ENCODE results near the gene OCRL. TPM values are rescaled to one million over a fixed set of nuclear protein-coding genes. Genes with fewer than 3 reads are reported as not detected.

Gene OCRL
- total and polyA plus RNA-seq, 2 donors (not counting 1 experiment from before 2014, with no cell fraction given), result 4.6 to 10.6 TPM

DNA sequence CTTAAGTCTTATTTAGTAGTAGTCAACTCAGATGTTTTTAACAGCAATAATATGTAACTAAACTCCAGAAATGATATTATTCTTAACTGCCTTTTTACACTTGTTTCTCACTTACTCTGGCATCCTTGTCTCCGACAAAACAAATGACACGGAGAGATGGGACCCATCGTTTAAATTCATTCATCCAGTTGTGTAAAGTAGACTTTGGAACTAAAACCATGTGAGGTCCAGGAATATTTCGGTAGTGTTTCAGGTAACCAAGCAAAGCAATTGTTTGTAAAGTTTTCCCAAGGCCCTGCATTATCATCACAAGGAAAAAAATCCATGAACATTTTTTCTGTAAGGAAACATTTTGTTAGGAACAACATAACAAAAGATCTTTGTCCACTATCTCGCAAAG is 28.4 kb upstream of the OCRL start:
- no peak overlapping the region for H3K27ac ChIP-seq (ENCODE audit: low read length in 2 of 2)
- ChIA-PET POLR2A (no interaction called here), CTCF (no interaction called here)
- H3K27me3 Mint-ChIP-seq, result peaks cover 10% of the 10 kb centered on the region
- H3K79me2 ChIP-seq (ENCODE audit: control insufficient read depth, insufficient read depth, low read length), result no peaks in the 10 kb centered on the region
- intact Hi-C loops (cut with micrococcal nuclease), result no loop called here
- no peak for TF ChIP-seq CTCF (IDR thresholded peaks at IDR 0.05)
- TF ChIP-seq EZH2 (IDR thresholded peaks at IDR 0.05; ENCODE audit: borderline replicate concordance, insufficient read depth, low read depth, low read length, poor library complexity, severe bottlenecking), result no peak
- no peaks in the 10 kb centered on the region for H4K20me1 ChIP-seq (ENCODE audit: control insufficient read depth, insufficient read depth, low read length, poor library complexity, severe bottlenecking)
- H3K4me3 ChIP-seq (ENCODE audit: control extremely low read depth in 1 of 5, extremely low read depth in 1 of 5, insufficient read depth in 1 of 5, low read depth in 2 of 5, low read length in 4 of 5), result no peak overlapping the region
- no peaks in the 10 kb centered on the region for H3K9me3 Mint-ChIP-seq (ENCODE audit: insufficient read depth)
- no peak overlapping the region for H3K27ac Mint-ChIP-seq
- H3K4me1 Mint-ChIP-seq, result no peaks in the 10 kb centered on the region
- DNase-seq (no peak), ATAC-seq (ENCODE audit: low read depth) (no peak)
- no peak overlapping the region for H2AFZ ChIP-seq (ENCODE audit: insufficient read depth, low read depth, low read length, poor library complexity, severe bottlenecking)
- H3K4me2 ChIP-seq (replicated peaks; ENCODE audit: low read depth, low read length, poor library complexity, severe bottlenecking), result no peak overlapping the region
- WGBS (ENCODE audit: insufficient coverage), result no CpG with 5 or more reads among the region's 5 CpGs
- no peak overlapping the region for H3K9ac ChIP-seq (ENCODE audit: low read length)
- H3K9me3 ChIP-seq (ENCODE audit: control extremely low read depth in 1 of 3, control insufficient read depth in 2 of 3, insufficient read depth in 1 of 3, low read length in 2 of 3), result no peaks in the 10 kb centered on the region
- no peaks in the 10 kb centered on the region for H3K27me3 ChIP-seq (replicated peaks in 1 of 4; ENCODE audit: control extremely low read depth in 1 of 4, control insufficient read depth in 3 of 4, insufficient read depth in 4 of 4, low read length in 3 of 4)
- H3K4me1 ChIP-seq (ENCODE audit: control insufficient read depth in 2 of 2, insufficient read depth in 2 of 2, low read length in 2 of 2), result no peaks in the 10 kb centered on the region
- no peaks in the 10 kb centered on the region for H3K36me3 ChIP-seq (replicated peaks in 1 of 2; ENCODE audit: control extremely low read depth in 1 of 2, control insufficient read depth in 1 of 2, extremely low read depth in 1 of 2, insufficient read depth in 2 of 2, low read length in 1 of 2)
- H3K4me3 Mint-ChIP-seq, result no peak overlapping the region

- H3K27me3 Mint-ChIP-seq, result peaks cover 10% of the 10 kb centered on the region
- TF ChIP-seq CTCF (IDR thresholded peaks at IDR 0.05), result no peak
- no peak for TF ChIP-seq EZH2 (IDR thresholded peaks at IDR 0.05; ENCODE audit: borderline replicate concordance, insufficient read depth, low read depth, low read length, poor library complexity, severe bottlenecking)
- H3K9me3 Mint-ChIP-seq (ENCODE audit: insufficient read depth), result no peaks in the 10 kb centered on the region
- DNase-seq, result no peak
- Histone ChIP-seq H3K4me3 (ENCODE audit: control extremely low read depth in 1 of 5, extremely low read depth in 1 of 5, insufficient read depth in 1 of 5, low read depth in 2 of 5, low read length in 4 of 5) (no peak overlapping the region), H4K20me1 (ENCODE audit: control insufficient read depth, insufficient read depth, low read length, poor library complexity, severe bottlenecking) (no peaks in the 10 kb centered on the region), H3K27ac (ENCODE audit: low read length in 2 of 2) (no peak overlapping the region), H3K4me1 (ENCODE audit: control insufficient read depth in 2 of 2, insufficient read depth in 2 of 2, low read length in 2 of 2) (no peaks in the 10 kb centered on the region), H3K27me3 (replicated peaks in 1 of 4; ENCODE audit: control extremely low read depth in 1 of 4, control insufficient read depth in 3 of 4, insufficient read depth in 4 of 4, low read length in 3 of 4) (no peaks in the 10 kb centered on the region), H3K9me3 (ENCODE audit: control extremely low read depth in 1 of 3, control insufficient read depth in 2 of 3, insufficient read depth in 1 of 3, low read length in 2 of 3) (no peaks in the 10 kb centered on the region), H3K79me2 (ENCODE audit: control insufficient read depth, insufficient read depth, low read length) (no peaks in the 10 kb centered on the region), H3K36me3 (replicated peaks in 1 of 2; ENCODE audit: control extremely low read depth in 1 of 2, control insufficient read depth in 1 of 2, extremely low read depth in 1 of 2, insufficient read depth in 2 of 2, low read length in 1 of 2) (no peaks in the 10 kb centered on the region), H2AFZ (ENCODE audit: insufficient read depth, low read depth, low read length, poor library complexity, severe bottlenecking) (no peak overlapping the region), H3K4me2 (replicated peaks; ENCODE audit: low read depth, low read length, poor library complexity, severe bottlenecking) (no peak overlapping the region), H3K9ac (ENCODE audit: low read length) (no peak overlapping the region)
- H3K4me3 Mint-ChIP-seq, result no peak overlapping the region
- CTCF ChIA-PET, result no interaction called here
- intact Hi-C loops (cut with micrococcal nuclease), result no loop called here
- no peaks in the 10 kb centered on the region for H3K4me1 Mint-ChIP-seq
- POLR2A ChIA-PET, result no interaction called here
- no peak overlapping the region for H3K27ac Mint-ChIP-seq
- ATAC-seq (ENCODE audit: low read depth), result no peak
- WGBS (ENCODE audit: insufficient coverage), result no CpG with 5 or more reads among the region's 2 CpGs
These were observed 27.6 kb upstream of the OCRL start for GRCh38 chrX:129512409-129512808.
